IPS-NIHi11 (cell line): Measurements from ENCODE around the gene NT5M.

Experiments used
- DNase-seq: peaks from one replicate; pipeline ENCODE4 v3.0.0; 2012; ENCODE audit warnings: mixed read lengths, low spot score

NT5M gene

GRCh38 chr17:17303847-17304490 lies 796 bp downstream of the NT5M start:
- DNase-seq: no peak

GRCh38 chr17:17304521-17304985 lies 1.4 kb downstream of the NT5M start:
- DNase-seq: no peak

- no peak for DNase-seq
These were observed 2.2 kb downstream of the NT5M start for GRCh38 chr17:17305281-17305801.

GRCh38 chr17:17309356-17309755 lies 6.2 kb downstream of the NT5M start:
- no peak for DNase-seq

DNA sequence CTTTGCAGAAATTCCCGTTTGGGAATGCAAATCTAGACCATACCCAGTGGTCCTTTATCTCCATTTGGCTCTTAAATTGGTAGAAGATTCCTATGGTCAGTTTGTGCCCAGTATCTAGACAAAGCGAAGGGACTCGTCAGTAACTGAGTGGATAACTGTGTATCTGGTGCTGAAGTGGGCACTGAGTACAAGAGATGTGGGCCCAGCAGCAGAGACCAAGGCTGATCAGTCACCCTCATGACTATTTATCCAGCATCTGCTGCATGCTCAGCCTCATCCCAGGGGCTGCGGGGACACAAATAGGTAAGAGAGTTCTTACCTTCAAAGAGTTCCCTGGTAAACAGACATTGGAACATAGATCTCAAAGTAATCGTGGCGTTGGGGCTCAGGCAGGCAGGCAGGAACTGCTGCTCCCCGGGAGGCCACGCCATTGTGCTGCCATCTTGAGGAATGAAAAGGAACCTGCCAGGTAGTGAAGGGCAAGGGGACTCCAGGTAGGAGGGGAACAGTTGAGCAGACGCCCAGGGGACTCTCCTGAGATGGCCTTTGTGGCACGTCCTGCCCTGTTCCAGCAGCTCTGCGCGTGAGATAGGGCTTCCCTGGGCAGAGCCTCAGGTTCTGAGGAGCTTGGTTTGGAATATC lies 10.3 kb downstream of the NT5M start:
- peak; percentile 83 for DNase-seq

GRCh38 chr17:17314501-17315071 lies 11.4 kb downstream of the NT5M start:
- peak; percentile 2 for DNase-seq

GRCh38 chr17:17315142-17315821 lies 12.1 kb downstream of the NT5M start:
- DNase-seq: peak; percentile 7

GRCh38 chr17:17320188-17320910 lies 17.2 kb downstream of the NT5M start:
- peak; percentile 5 for DNase-seq

DNA sequence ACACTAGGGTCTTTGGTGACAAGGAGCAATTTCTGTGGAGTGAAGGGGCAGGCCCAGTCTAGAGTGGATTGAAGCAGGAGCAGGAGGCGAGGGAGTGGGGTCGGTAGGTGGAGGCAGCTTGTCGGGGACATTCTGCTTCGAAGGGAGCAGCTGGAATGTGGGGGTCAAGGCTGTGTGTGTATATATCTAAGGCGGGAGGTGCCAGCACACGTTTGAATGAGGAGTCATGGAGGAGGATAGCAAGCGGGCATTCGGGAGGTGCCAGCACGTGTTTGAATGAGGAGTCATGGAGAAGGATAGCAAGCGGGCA lies 17.7 kb downstream of the NT5M start:
- peak; percentile 2 for DNase-seq

DNA sequence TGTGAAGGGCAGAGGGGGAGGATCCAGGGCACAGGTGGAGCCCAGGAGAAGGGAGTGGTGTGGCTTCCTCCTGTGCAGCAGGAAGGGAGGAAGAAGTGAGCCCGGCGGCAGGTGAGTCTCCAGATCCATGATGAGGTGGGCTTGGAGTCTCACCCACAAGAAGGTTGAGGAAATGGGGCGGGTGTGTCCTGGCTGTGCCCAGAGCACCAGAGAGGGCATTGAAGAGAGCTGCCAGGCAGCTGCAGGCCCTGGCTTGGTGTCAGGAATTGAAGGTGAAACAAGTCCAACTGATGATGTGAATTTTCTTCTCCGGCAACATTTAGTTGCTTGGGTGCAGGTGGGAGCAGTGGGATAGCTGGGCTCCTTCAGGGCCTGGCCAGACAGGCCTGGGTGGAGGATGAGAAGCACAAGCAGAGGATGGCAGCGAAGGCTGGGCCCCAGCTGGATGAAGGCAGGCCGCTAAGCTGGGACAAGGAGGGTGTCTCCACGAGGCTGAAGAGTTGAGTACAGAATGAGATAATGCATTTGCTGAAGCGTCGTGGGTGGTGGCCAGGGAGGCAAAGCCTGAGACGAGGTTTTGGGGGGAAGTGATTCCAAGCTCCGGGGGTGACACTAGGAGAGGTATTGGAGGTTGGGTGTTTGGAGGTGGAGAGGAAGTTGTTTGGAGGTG lies 18.3 kb downstream of the NT5M start:
- DNase-seq: peak; percentile 1

DNA sequence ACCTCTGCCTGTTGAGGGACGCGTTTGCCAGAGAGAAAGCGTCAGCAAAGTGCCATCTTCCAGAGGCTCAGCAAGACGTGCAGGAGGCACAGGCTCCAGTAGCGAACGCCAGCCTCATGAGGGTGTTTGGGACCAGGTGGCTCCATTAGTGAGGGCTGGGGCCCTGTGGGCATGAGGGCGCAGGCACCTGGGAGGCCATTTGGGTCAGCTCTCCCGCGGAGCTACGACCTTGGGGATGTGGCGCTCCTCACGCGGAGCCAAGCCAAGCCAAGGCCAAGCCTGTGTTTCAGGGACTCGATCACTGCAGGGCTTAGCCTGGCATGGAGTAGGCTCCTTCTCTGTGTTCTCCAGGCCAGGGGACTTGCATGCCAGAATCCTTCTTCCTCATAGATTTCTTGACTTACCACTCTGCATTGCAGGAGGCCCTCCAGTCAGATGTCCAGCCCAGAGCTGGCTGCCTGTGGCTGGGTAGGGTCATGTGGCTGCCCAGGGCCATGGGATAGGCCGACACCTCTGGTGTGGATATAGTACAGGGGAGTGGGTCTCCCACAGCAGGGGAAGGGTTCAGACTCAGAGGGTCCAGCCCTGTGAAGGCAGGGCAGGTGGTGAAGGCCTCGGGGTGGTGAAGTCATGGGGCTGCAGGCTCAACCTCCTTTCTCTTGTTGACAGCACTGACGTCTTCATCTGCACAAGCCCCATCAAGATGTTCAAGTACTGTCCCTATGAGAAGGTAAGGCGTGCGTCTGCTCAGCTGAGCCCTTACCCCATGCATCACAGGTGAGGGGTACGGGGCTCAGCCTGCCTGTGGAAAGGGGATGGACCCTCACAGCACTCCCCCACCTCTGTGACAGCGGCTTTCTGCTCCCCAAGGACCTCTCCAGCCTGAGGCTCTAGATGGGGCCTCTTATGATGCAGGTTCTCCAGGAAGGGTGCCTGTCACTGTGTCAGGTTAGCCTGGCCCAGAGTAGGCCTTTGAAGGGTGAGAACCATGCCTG lies 19.6 kb downstream of the NT5M start:
- peak; percentile 5 for DNase-seq

- DNase-seq: no peak
These were observed 21.4 kb downstream of the NT5M start for GRCh38 chr17:17324616-17325015.

- DNase-seq: no peak
These were observed 22.1 kb downstream of the NT5M start for GRCh38 chr17:17325228-17325627.

GRCh38 chr17:17325816-17326215 lies 22.6 kb downstream of the NT5M start:
- peak; percentile 1 for DNase-seq

DNA sequence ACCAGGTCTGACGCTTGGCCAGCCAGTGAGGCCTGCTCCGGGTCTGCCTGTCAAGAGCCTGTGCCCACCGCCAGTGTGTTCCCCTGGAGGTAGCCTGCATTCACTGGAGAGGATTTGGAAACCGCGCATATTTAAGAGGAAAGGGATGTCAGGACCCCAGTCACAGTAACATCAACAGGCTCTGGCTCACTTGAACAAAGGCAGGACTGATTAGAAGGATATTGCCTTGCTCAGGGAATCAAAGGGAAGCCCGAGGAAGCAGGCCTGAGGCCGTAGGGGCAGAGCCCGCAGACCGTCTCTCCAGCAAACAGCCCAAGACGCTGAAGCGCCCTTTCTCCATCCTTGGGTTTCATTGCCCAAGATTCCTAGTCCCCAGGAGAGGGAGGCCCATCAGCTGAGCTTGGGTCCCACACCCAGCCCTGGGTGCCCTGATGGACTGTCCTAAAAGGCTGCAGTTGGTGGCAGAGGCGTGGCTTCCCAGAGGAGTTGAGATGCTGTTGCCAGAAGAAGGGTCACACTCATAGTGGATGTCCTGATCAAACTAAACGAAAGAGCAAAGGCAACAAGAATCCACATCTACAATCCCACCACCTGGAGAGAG lies 23.2 kb downstream of the NT5M start:
- peak; percentile 14 for DNase-seq

GRCh38 chr17:17328251-17328650 lies 25.1 kb downstream of the NT5M start:
- peak; percentile 2 for DNase-seq

GRCh38 chr17:17341452-17341851 lies 38.3 kb downstream of the NT5M start:
- no peak for DNase-seq

DNA sequence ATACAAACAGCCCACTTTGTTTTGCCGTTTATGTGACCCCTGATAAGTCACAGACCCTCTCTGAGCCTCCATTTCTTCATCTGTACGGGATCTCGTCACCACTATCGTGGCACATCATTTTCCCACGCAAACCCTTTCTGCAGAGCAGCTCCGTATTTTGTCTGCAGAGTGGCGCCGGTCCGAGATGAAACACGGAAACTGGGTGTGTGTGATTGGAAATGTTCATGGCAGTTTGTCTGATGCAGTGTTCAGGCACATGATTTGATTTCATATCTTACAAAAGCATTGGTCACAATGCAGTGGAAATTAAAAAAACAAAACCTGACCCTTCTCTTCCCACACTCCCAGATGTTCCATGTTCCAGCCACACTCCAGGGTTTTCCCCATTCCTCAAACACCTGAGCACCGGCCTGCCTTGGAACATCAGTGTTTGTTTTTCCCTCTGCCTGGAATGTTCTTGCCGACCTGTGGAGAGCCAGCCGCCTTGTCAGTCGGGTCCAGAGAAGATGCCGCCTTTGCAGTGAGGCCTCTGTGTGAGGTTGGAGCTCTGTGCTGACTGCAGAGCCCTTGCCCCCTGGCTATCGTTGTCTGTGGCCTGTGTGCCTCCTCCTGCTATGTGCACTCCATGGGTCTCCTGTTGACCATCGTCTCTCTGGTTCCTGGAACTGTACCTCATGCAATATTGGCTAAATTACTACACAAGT lies 39.2 kb downstream of the NT5M start:
- DNase-seq: peak; percentile 3

DNA sequence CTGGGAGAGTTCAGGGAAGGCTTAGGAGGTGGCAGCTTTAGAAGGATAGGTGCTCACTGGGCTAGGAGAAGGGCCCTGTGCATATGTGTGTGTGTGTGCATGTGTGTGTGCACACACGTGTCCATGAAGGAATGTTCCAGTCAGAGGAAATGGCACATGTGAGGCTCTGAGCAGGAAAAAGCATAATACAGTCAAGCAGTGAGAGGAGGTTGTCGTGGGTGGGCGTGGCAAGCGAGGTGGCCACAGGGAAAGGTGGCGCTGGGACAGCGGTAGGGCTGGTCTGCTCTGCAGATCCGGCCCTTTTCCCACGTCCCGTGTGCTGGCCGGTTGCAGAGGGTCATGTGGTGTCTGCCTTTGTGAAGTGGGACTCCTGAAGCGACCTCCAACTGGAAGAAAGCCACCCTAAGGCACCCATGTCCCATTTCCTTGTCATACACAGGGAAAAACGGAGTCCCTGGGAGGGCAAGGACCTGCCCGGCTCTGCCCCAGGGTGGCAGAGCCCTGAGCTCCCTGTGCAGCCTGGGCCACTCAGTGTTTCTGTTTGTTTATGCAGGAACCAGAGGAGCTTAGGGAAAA lies 40.1 kb downstream of the NT5M start:
- no peak for DNase-seq
